GM12878 (cell line): ENCODE measurements around the gene DDX54. TPM values are rescaled to one million over a fixed set of nuclear protein-coding genes. Genes with fewer than 3 reads are reported as not detected.

Source experiments
- ATAC-seq: fragments of 200-7000 bp; cut with Tn5 transposase; 3 replicates; pipeline ENCODE4 v1.9.1; 2020; ENCODE audit warnings: mild to moderate bottlenecking, moderate library complexity
- BruUV-seq: library from RNA; stranded (reverse); fragments of 400-500 nt; replicated peaks from 2 replicates; lab custom pipeline; 2021; lab: Mats Ljungman, UMichigan
- CTCF ChIA-PET: fragments of 300-600 bp; sonication (Branson Sonifier 250); formaldehyde crosslinking; extraction: SDS; loops from one replicate; lab custom pipeline; 2021; ENCODE audit warnings: inconsistent platforms; lab: Yijun Ruan, JAX
- POLR2A ChIA-PET: fragments of 350-600 bp; formaldehyde crosslinking; extraction: SDS; loops from one replicate; lab custom pipeline; 2021; ENCODE audit warnings: inconsistent platforms; lab: Charles Lee
- RAD21 ChIA-PET: fragments of 300-600 bp; sonication (Branson Sonifier 250); formaldehyde crosslinking; loops from one replicate; lab custom pipeline; 2023; ENCODE audit warnings: antibody characterized with exemption; ENCODE audit not compliant: unreplicated experiment; lab: Charles Lee
- SMC1A ChIA-PET: fragments of 300-600 bp; sonication (Branson Sonifier 250); formaldehyde crosslinking; loops from one replicate; lab custom pipeline; 2023; ENCODE audit not compliant: unreplicated experiment, uncharacterized antibody; lab: Charles Lee
- DNase-seq: peaks from one replicate; pipeline ENCODE4 v3.0.0-alpha.2; 2011; ENCODE audit warnings: low read depth, low spot score
- FAIRE-seq: peaks from 3 replicates; lab custom pipeline; 2011; peaks lifted over from hg19 to GRCh38; lab: Jason Lieb, UNC
- H2AFZ ChIP-seq: 2 replicates; pipeline ENCODE4 v1.6.0; 2011; ENCODE audit warnings: low read depth, low read length, control low read depth; ENCODE audit not compliant: control insufficient read depth
- H3K27ac ChIP-seq: 2 replicates; pipeline ENCODE4 v1.5.1; 2011; ENCODE audit warnings: control low read depth; ENCODE audit not compliant: control insufficient read depth, insufficient read depth
- H3K27me3 ChIP-seq, 2 experiments: replicated peaks in 1 of 2; 2 replicates each; pipeline versions ENCODE4 v1.6.0 to v1.6.1; 2011; ENCODE audit warnings: low read length in 1 of 2; ENCODE audit not compliant: control insufficient read depth in 2 of 2, insufficient read depth in 2 of 2
- H3K36me3 ChIP-seq, 2 experiments: 2 replicates each; pipeline ENCODE4 v1.5.1; 2011; ENCODE audit warnings: low read length in 1 of 2; ENCODE audit not compliant: control insufficient read depth in 2 of 2, insufficient read depth in 2 of 2
- H3K4me1 ChIP-seq: 2 replicates; pipeline ENCODE4 v1.6.1; 2011; ENCODE audit warnings: mild to moderate bottlenecking, low read length, moderate library complexity, mixed read lengths; ENCODE audit not compliant: control insufficient read depth, insufficient read depth
- H3K4me2 ChIP-seq: 2 replicates; pipeline ENCODE4 v1.6.0; 2011; ENCODE audit warnings: control low read depth; ENCODE audit not compliant: control insufficient read depth, insufficient read depth
- H3K4me3 ChIP-seq: fragments of 200-600 bp; sonication (generic); 2 replicates; pipeline ENCODE4 v1.5.1; 2016
- H3K79me2 ChIP-seq: 2 replicates; pipeline ENCODE4 v1.6.0; 2011; ENCODE audit warnings: low read length; ENCODE audit not compliant: control insufficient read depth, insufficient read depth
- H3K9ac ChIP-seq: 2 replicates; pipeline ENCODE4 v1.8.0; 2011; ENCODE audit warnings: low read length, control low read depth, mixed read lengths; ENCODE audit not compliant: control insufficient read depth, insufficient read depth
- H3K9me3 ChIP-seq: replicated peaks from 3 replicates; pipeline ENCODE4 v1.5.1; 2011; ENCODE audit warnings: mild to moderate bottlenecking, low read length; ENCODE audit not compliant: control insufficient read depth, insufficient read depth
- H4K20me1 ChIP-seq: 2 replicates; pipeline ENCODE4 v1.6.0; 2011; ENCODE audit not compliant: control insufficient read depth, insufficient read depth
- BHLHE40 ChIP-seq, 2 experiments: fragments of 450-650 bp in 1 of 2; IDR thresholded peaks; 2 replicates each; pipeline ENCODE4 v1.6.1; 2011 to 2017; ENCODE audit warnings: low read depth in 2 of 2, borderline replicate concordance in 1 of 2, improper control_type of control experiment in 1 of 2, low read length in 1 of 2, mild to moderate bottlenecking in 1 of 2
- CBFB ChIP-seq: IDR thresholded peaks from 2 replicates; pipeline ENCODE4 v1.6.1; 2016; ENCODE audit warnings: antibody characterized with exemption, low read depth
- CREB1 ChIP-seq: IDR thresholded peaks from 2 replicates; pipeline ENCODE4 v1.6.1; 2012; ENCODE audit warnings: low read depth, mild to moderate bottlenecking, inconsistent platforms
- DPF2 ChIP-seq: fragments of 450-650 bp; IDR thresholded peaks from 2 replicates; pipeline ENCODE4 v1.6.1; 2017; ENCODE audit warnings: mild to moderate bottlenecking
- HDAC6 ChIP-seq: fragments of 200-600 bp; sonication (generic); IDR thresholded peaks from one replicate; pipeline ENCODE4 v1.8.0; 2017; ENCODE audit warnings: antibody characterized with exemption; ENCODE audit not compliant: unreplicated experiment
- HDGF ChIP-seq: fragments of 450-650 bp; IDR thresholded peaks from 2 replicates; pipeline ENCODE4 v1.6.1; 2016; ENCODE audit warnings: antibody characterized with exemption
- IKZF2 ChIP-seq, 2 experiments: fragments of 450-650 bp; IDR thresholded peaks; 2 replicates each; pipeline ENCODE4 v1.6.1; 2017; ENCODE audit warnings: mild to moderate bottlenecking in 2 of 2, moderate library complexity in 2 of 2
- JUND ChIP-seq: IDR thresholded peaks from 2 replicates; pipeline ENCODE4 v1.6.1; 2012; ENCODE audit warnings: low read depth, mild to moderate bottlenecking, low read length, improper control_type of control experiment, moderate library complexity
- LARP7 ChIP-seq: fragments of 450-650 bp; IDR thresholded peaks from 2 replicates; pipeline ENCODE4 v1.6.1; 2017; ENCODE audit warnings: mild to moderate bottlenecking
- MEF2A ChIP-seq: IDR thresholded peaks from 2 replicates; pipeline ENCODE4 v1.6.1; 2011; ENCODE audit warnings: low read depth, mild to moderate bottlenecking, low read length, moderate library complexity; ENCODE audit not compliant: insufficient read depth
- MYC ChIP-seq: IDR thresholded peaks from 2 replicates; pipeline ENCODE4 v1.6.1; 2011; ENCODE audit warnings: mild to moderate bottlenecking, low read length, moderate library complexity, inconsistent platforms; ENCODE audit not compliant: insufficient read depth, insufficient replicate concordance, insufficient read length, severe bottlenecking
- POLR2A ChIP-seq: IDR thresholded peaks from 2 replicates; pipeline ENCODE4 v1.6.1; 2011; ENCODE audit warnings: low read depth, mild to moderate bottlenecking, low read length
- RUNX3 ChIP-seq: IDR thresholded peaks from 2 replicates; pipeline ENCODE4 v1.6.1; 2012; ENCODE audit warnings: low read length, inconsistent platforms
- ZNF217 ChIP-seq: fragments of 450-650 bp; IDR thresholded peaks from 2 replicates; pipeline ENCODE4 v1.6.1; 2017; ENCODE audit warnings: antibody characterized with exemption, mild to moderate bottlenecking
- WGBS: methylation state at CpG from one replicate; pipeline ENCODE4 v1.1.6; 2016; ENCODE audit warnings: low lambda C conversion rate; ENCODE audit not compliant: insufficient replicate concordance, insufficient coverage; ENCODE audit errors: missing lambda C conversion rate; 5-methylcytosine and 5-hydroxymethylcytosine counted together
- in situ Hi-C: fragments of 300-500 bp; cut with MboI; formaldehyde crosslinking; loops from 9 replicates; pipeline ENCODE4 v1.14.3; 2018; ENCODE audit warnings: mixed read lengths
- intact Hi-C: fragments of 100-400 bp; cut with micrococcal nuclease; formaldehyde crosslinking; loops from one replicate; pipeline ENCODE4 v1.14.2; 2022; ENCODE audit not compliant: unreplicated experiment
- polyA plus RNA-seq, 11 experiments: library from polyadenylated mRNA; depleted of rRNA in 4 of 11; unstranded in 6 of 11; stranded (reverse) in 5 of 11; fragments of >200 nt; fragmentation: Nextera tagmentation in 4 of 11; fragmentation: Illumina TruSeq in 1 of 11; extraction: Ambion mirVana in 4 of 11; extraction: Trizol in 1 of 11; gene quantifications; 1 replicate in 1 of 11; 2 replicates in 10 of 11; pipeline versions ENCODE4 v1.2.1 to v1.2.3, GENCODE V29; 2011 to 2016; ENCODE audit warnings: inconsistent platforms in 2 of 11, missing spikeins in 2 of 11, low read depth in 1 of 11
- total RNA-seq, 4 experiments: library from RNA; depleted of rRNA in 3 of 4; stranded (reverse); fragments of >200 nt in 3 of 4; fragmentation: Illumina TruSeq in 1 of 4; extraction: Trizol in 1 of 4; gene quantifications; 2 replicates each; pipeline versions ENCODE4 v1.2.1 to v1.2.3, GENCODE V29; 2013 to 2021

Gene DDX54
- total and polyA plus RNA-seq, 10 of the 15 experiments (the other 5 are each of a cell fraction or from before 2014, with no cell fraction given), result 1.9 to 115 (median 56.3) TPM

GRCh38 chr12:113203852-113204760 lies 18.8 kb upstream of the DDX54 start (continued):
- TF ChIP-seq IKZF2 (IDR thresholded peaks at IDR 0.05), result peak; percentile 48 to 52; a peak in 2 of 4 replicates
- 0 out of 2 replicates have a peak, but pooled peaks have one; percentile 20 for TF ChIP-seq CBFB
- TF ChIP-seq MYC, result no peak
- peak; percentile 69 for TF ChIP-seq RUNX3
- no peak for TF ChIP-seq POLR2A
- no peak for TF ChIP-seq ZNF217
- TF ChIP-seq JUND, result no peak
- TF ChIP-seq HDGF, result no peak
- TF ChIP-seq BHLHE40 (IDR thresholded peaks at IDR 0.05; ENCODE audit: borderline replicate concordance in 1 of 2, low read depth in 2 of 2, low read length in 1 of 2), result peak in 1 of 2 experiments; percentile 11; a peak in 1 of 4 replicates

GRCh38 chr12:113202300-113203075 lies 17.2 kb upstream of the DDX54 start:
- Histone ChIP-seq H3K79me2 (no peaks in the 10 kb centered on the region), H3K9me3 (no peaks in the 10 kb centered on the region), H4K20me1 (no peaks in the 10 kb centered on the region), H3K4me3 (no peak overlapping the region), H2AFZ (no peak overlapping the region), H3K36me3 (no peaks in the 10 kb centered on the region), H3K4me1 (peaks cover 19% of the 10 kb centered on the region), H3K27ac (no peak overlapping the region), H3K27me3 (no peaks in the 10 kb centered on the region), H3K9ac (no peak overlapping the region), H3K4me2 (no peak overlapping the region)
- CTCF ChIA-PET, result interaction anchor here (1.6 to 3.5 kb wide), 2 partner anchors 15 to 17 kb away, joined by 3 to 15 read pairs; partner anchors contain the start of genes DDX54 and RITA1
- intact Hi-C loops (no loop called here), in situ Hi-C loops (loop anchor here (25.0 kb wide), 1 partner anchor 1765 kb away; no protein-coding TSS in a partner anchor)
- BruUV-seq, result no TSS peak
- RAD21 ChIA-PET, result interaction anchor here (0.6 to 3.3 kb wide), 7 partner anchors 15 to 220 kb away, joined by 3 to 33 read pairs (median 4); partner anchors contain the start of genes DDX54, RITA1, SDSL and TPCN1
- DNase-seq, result no peak
- FAIRE-seq, result no peak
- POLR2A ChIA-PET, result interaction anchor here (0.5 to 3.4 kb wide), 3 partner anchors 16 to 30 kb away, joined by 3 to 30 read pairs (median 6); partner anchors contain the start of gene TPCN1
- TF ChIP-seq CREB1, result no peak
- TF ChIP-seq LARP7, result no peak
- TF ChIP-seq MEF2A, result no peak
- no peak for TF ChIP-seq HDAC6
- no peak for TF ChIP-seq DPF2
- 76% methylated on average over 4 of the region's 4 CpGs for WGBS
- SMC1A ChIA-PET, result interaction anchor here (0.7 to 6.1 kb wide), 6 partner anchors 13 to 154 kb away, joined by 3 to 50 read pairs (median 5); partner anchors contain the start of gene TPCN1
- ATAC-seq, result no peak
